Epithelial cell of esophagus (primary cell): ENCODE data around the gene LCE2D.

ENCODE experiments used
- DNase-seq: peaks from one replicate; pipeline ENCODE4 v3.0.0; 2010; ENCODE audit warnings: low read depth
- H3K4me3 ChIP-seq: 2 replicates; pipeline ENCODE4 v1.5.1; 2011; ENCODE audit warnings: mild to moderate bottlenecking, low read length, control low read depth
- CTCF ChIP-seq: IDR thresholded peaks from 2 replicates; pipeline ENCODE4 v1.5.1; 2011; ENCODE audit warnings: low read depth, mild to moderate bottlenecking, low read length, control low read depth, inconsistent platforms; ENCODE audit not compliant: insufficient read depth; ENCODE audit errors: missing control alignments

Gene LCE2D

GRCh38 chr1:152697701-152698600 lies 34.8 kb downstream of the LCE2D start, which contains the start of gene LCE2A:
Gene LCE2A (plus strand): TSS chr1:152698345. CDS start chr1:152698902, 557 bp downstream.
- no peak within 1 kb of the TSS for H3K4me3 ChIP-seq
- no peak for TF ChIP-seq CTCF
- peak; percentile 17 for DNase-seq

- no peak overlapping the region for H3K4me3 ChIP-seq
- no peak for TF ChIP-seq CTCF
- no peak for DNase-seq
These were observed 36.6 kb downstream of the LCE2D start for GRCh38 chr1:152699746-152700145.

GRCh38 chr1:152707860-152708259 lies 44.7 kb downstream of the LCE2D start, which contains the start of gene LCE4A:
Gene LCE4A (plus strand): TSS chr1:152708160. CDS start chr1:152709076, 916 bp downstream.
- DNase-seq: no peak
- no peak within 1 kb of the TSS for H3K4me3 ChIP-seq
- no peak for TF ChIP-seq CTCF
